Measurements from ENCODE around the gene CHORDC1. TPM values are rescaled to one million over a fixed set of nuclear protein-coding genes. Genes with fewer than 3 reads are reported as not detected.

The CHORDC1 gene
- 24.8 and 43.2 TPM in 2 replicates for total RNA-seq

GRCh38 chr11:90222459-90223247 is at the start of gene CHORDC1:
CHORDC1 (minus strand) TSS chr11:90223049; CDS start chr11:90222954, 95 bp downstream.
- H3K4me3 ChIP-seq (ENCODE audit: low read depth, low read length): peak within 1 kb of the TSS; percentile 83
- TF ChIP-seq, protein P1, sequence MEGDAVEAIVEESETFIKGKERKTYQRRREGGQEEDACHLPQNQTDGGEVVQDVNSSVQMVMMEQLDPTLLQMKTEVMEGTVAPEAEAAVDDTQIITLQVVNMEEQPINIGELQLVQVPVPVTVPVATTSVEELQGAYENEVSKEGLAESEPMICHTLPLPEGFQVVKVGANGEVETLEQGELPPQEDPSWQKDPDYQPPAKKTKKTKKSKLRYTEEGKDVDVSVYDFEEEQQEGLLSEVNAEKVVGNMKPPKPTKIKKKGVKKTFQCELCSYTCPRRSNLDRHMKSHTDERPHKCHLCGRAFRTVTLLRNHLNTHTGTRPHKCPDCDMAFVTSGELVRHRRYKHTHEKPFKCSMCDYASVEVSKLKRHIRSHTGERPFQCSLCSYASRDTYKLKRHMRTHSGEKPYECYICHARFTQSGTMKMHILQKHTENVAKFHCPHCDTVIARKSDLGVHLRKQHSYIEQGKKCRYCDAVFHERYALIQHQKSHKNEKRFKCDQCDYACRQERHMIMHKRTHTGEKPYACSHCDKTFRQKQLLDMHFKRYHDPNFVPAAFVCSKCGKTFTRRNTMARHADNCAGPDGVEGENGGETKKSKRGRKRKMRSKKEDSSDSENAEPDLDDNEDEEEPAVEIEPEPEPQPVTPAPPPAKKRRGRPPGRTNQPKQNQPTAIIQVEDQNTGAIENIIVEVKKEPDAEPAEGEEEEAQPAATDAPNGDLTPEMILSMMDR (IDR thresholded peaks at IDR 0.05; ENCODE audit: insufficient read depth, low read depth, low read length): no peak
- peak; percentile 86 for DNase-seq (ENCODE audit: low read depth)

DNA sequence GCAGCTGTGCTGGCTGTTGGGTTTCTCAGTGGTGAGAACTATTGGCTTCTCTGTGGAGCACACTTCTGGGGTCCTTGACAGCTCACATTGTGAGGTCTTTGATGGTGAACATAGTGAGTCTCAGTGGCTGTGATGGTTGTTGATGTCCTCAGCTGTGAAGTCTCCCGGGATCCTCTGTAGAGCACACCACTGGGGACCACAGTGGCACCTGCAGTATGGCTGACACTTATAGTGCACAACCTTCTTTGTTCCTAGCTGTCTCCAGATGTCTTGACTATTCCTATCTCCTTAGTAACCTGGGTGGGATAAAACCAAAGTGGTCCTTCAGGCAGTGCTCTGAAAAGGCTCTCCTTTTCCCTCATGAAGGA is 34.3 kb upstream of the CHORDC1 start:
- TF ChIP-seq, protein P1 (IDR thresholded peaks at IDR 0.05; ENCODE audit: insufficient read depth, low read depth, low read length): no peak
- H3K4me3 ChIP-seq (ENCODE audit: low read depth, low read length): no peak overlapping the region
- DNase-seq (ENCODE audit: low read depth): no peak

- H3K4me3 ChIP-seq (ENCODE audit: low read depth, low read length): no peak overlapping the region
- TF ChIP-seq, protein P1 (IDR thresholded peaks at IDR 0.05; ENCODE audit: insufficient read depth, low read depth, low read length): no peak
- no peak for DNase-seq (ENCODE audit: low read depth)
Measured at GRCh38 chr11:90256404-90257157, 33.7 kb upstream of the CHORDC1 start.

GRCh38 chr11:90254065-90254464 is 31.2 kb upstream of the CHORDC1 start:
- H3K4me3 ChIP-seq (ENCODE audit: low read depth, low read length): no peak overlapping the region
- TF ChIP-seq, protein P1 (IDR thresholded peaks at IDR 0.05; ENCODE audit: insufficient read depth, low read depth, low read length): no peak
- no peak for DNase-seq (ENCODE audit: low read depth)

DNA sequence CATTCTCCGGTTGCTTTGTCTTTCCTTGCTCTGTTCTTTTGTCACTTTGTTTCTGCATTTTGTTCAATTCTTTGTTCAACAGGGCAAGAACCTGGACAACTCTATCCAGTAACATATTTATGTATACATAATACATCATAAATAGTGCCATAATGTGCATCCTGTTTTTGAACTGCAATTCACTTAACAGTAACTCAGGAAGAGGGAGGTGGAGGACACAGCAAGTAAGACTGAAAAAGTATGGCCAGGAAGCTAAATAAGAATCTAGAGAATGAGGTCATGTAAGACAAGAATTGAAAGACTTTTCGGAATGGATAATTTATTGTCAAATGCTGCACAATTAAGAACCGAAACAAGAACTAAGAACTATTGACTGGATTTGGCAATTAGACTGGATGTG is 29.2 kb upstream of the CHORDC1 start:
- H3K4me3 ChIP-seq (ENCODE audit: low read depth, low read length): no peak overlapping the region
- TF ChIP-seq, protein P1 (IDR thresholded peaks at IDR 0.05; ENCODE audit: insufficient read depth, low read depth, low read length): no peak
- no peak for DNase-seq (ENCODE audit: low read depth)

DNA sequence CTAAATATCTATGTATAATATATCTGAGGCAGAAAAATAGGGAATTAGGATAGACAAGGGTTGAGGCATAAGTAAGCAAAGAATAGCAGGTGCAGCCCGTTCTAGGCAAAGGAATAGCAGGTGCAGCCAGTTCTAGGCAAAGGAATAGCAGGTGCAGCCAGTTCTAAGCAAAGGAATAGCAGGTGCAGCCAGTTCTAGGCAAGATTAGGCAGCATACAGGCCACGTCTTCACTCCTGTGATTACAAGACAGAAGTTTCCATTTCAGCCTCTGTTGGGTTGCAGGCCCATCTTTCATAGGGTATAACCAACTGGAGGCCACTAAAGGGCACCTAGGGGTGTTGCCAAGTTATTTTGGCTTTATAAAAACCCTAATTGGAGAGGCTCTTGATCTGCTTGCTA is 28.8 kb upstream of the CHORDC1 start:
- DNase-seq (ENCODE audit: low read depth): no peak
- TF ChIP-seq, protein P1 (IDR thresholded peaks at IDR 0.05; ENCODE audit: insufficient read depth, low read depth, low read length): no peak
- H3K4me3 ChIP-seq (ENCODE audit: low read depth, low read length): no peak overlapping the region
